C4-2B (cell line): ENCODE results near the gene NCOA3.

Experiments used
- CTCF ChIP-seq: fragments of 450-650 bp; conservative IDR thresholded peaks from 2 replicates; pipeline ENCODE4 v1.5.1; 2017; ENCODE audit warnings: mild to moderate bottlenecking
- ZFX ChIP-seq: fragments of 450-650 bp; IDR thresholded peaks from 2 replicates; pipeline ENCODE4 v1.6.1; 2017

DNA sequence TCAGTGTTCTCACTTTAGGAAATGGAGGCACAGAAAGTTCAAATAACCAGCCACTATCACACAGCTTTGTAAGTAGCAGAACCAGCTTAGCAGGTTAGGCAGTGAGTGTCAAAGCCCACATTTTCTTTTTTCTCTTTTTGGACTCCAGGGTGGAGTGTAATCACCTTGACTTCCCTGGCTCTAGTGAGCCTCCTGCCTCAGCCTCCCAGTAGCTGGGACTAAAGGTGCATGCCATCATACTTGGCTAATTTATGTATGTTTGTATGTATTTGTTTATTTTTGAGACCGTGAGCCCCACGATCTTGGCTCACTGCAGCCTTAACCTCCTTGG, 7.8 kb upstream of the NCOA3 start:
- no peak for TF ChIP-seq CTCF
- no peak for TF ChIP-seq ZFX
